KOPT-K1 (cell line): ENCODE measurements around the gene GTF2A1L.

ENCODE experiments used
- H3K27ac ChIP-seq: fragments of 200-600 bp; sonication (generic); 2 replicates; pipeline ENCODE4 v1.5.1; 2016; ENCODE audit warnings: antibody characterized with exemption, mild to moderate bottlenecking, low read depth, low read length; ENCODE audit not compliant: poor library complexity, severe bottlenecking
- H3K36me3 ChIP-seq: fragments of 200-600 bp; sonication (generic); 2 replicates; pipeline ENCODE4 v1.5.1; 2017; ENCODE audit warnings: antibody characterized with exemption, mild to moderate bottlenecking, low read length, moderate library complexity; ENCODE audit not compliant: insufficient read depth
- H3K9me3 ChIP-seq: fragments of 200-600 bp; sonication (generic); 2 replicates; pipeline ENCODE4 v1.5.1; 2017; ENCODE audit warnings: antibody characterized with exemption, low read length, mild to moderate bottlenecking; ENCODE audit not compliant: insufficient read depth, poor library complexity, severe bottlenecking

GTF2A1L gene

DNA sequence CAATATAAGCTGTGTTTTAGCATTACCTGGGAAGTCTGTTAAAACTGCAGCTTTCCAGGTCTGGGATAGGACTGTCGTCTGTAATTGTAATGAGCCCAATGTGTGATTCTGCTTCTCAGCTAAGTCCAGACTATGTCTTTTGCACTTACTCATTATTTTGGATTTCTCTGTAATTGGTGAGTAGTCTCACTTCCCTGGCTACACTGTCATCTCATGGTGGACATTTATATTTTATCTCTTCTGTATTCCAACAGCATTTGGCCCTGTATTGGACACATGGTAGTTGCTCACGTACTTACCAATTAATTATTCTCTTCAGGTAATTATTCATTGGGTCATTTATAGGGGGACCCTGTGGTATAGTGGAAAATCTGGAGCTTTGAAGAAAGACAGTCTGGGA lies 109.9 kb downstream of the GTF2A1L start:
- H3K27ac ChIP-seq: no peak overlapping the region
- no peaks in the 10 kb centered on the region for H3K9me3 ChIP-seq

DNA sequence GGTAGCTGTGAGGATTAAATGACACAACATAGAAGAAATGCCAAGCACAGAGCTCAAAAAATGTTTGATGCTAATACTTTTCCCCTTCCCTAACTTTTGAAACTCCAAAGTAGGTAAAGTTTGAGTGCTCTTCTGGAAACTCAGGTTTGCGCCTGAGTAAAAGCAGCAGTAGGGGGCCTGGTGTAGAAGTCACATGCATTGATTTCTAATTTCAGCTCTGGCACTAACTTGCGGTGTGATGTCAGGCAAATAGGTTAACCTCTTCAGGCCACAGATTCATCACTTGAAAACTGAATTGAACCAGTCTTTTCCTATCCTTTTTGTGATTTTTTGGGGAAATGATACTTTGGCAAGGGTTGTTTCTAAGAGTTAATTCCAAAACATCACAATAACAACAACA lies 110.6 kb downstream of the GTF2A1L start:
- Histone ChIP-seq H3K9me3 (no peaks in the 10 kb centered on the region), H3K27ac (no peak overlapping the region), H3K36me3 (no peaks in the 10 kb centered on the region)

More for the DNA sequence above, 109.9 kb downstream of the GTF2A1L start:
- H3K36me3 ChIP-seq: no peaks in the 10 kb centered on the region

DNA sequence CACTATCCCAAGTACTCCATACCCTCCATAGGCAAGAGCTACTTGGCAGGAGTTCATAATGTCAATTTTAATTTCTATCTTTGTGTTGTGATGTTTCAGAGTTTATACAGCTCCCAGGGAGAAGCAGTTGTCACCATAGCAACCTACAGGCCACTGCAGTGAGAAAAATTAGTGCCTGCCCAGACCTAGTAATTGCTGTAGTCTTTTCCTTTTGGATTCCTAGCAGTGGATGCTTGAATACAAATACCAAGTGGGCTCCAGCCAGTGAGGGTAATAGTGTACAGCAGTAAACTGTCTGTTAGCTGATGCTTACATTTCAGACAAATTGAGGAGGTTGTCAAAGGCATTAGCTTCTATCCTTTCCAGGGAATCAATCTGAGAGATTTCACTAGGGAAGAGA lies 111.2 kb downstream of the GTF2A1L start:
- H3K9me3 ChIP-seq: no peaks in the 10 kb centered on the region
- no peaks in the 10 kb centered on the region for H3K36me3 ChIP-seq
- no peak overlapping the region for H3K27ac ChIP-seq
